Body of pancreas (tissue), 4 donors: Measurements from ENCODE around the gene SLC7A7. TPM values are rescaled to one million over a fixed set of nuclear protein-coding genes. Genes with fewer than 3 reads are reported as not detected.
A peak's percentile ranks its signal among the peaks of the same experiment; 100 is the strongest.

Experiments
- ATAC-seq: fragments of 150-250 bp; one replicate; pipeline ENCODE4 v1.9.1; 2016
- DNase-seq, 4 donors: peaks; one replicate each; pipeline ENCODE4 v3.0.0-alpha.2; 2019
- H3K27ac ChIP-seq, 4 donors: fragments of 200-600 bp; sonication (generic); 1 replicate in 3 of 4; 2 replicates in 1 of 4; pipeline versions ENCODE4 v1.5.1 to v1.6.1; 2016 to 2019; ENCODE audit warnings: mild to moderate bottlenecking in 1 of 4, mixed read lengths in 1 of 4, moderate library complexity in 1 of 4
- H3K27me3 ChIP-seq, 2 donors: fragments of 200-600 bp; sonication (generic); one replicate each; pipeline ENCODE4 v1.6.0; 2016; ENCODE audit warnings: mild to moderate bottlenecking in 1 of 2
- H3K36me3 ChIP-seq, 2 donors: fragments of 200-600 bp; sonication (generic); replicated peaks in 1 of 2; 2 replicates each; pipeline ENCODE4 v1.5.1; 2016; ENCODE audit warnings: low read depth in 2 of 2; ENCODE audit not compliant: insufficient read depth in 1 of 2
- H3K4me1 ChIP-seq: fragments of 200-600 bp; sonication (generic); one replicate; pipeline ENCODE4 v1.6.0; 2016
- H3K4me3 ChIP-seq, 2 donors: fragments of 200-600 bp; sonication (generic); 1 replicate in 1 of 2; 2 replicates in 1 of 2; pipeline ENCODE4 v1.5.1; 2016 to 2019
- H3K9me3 ChIP-seq, 3 donors: fragments of 200-600 bp; sonication (generic); 1 replicate in 2 of 3; 2 replicates in 1 of 3; pipeline ENCODE4 v1.5.1; 2016
- POLR2A ChIP-seq, 3 donors: fragments of 450-650 bp; IDR thresholded peaks; one replicate each; pipeline ENCODE4 v1.6.1; 2016; ENCODE audit warnings: antibody characterized with exemption in 3 of 3, mild to moderate bottlenecking in 2 of 3
- WGBS, 2 donors: methylation state at CpG; one replicate each; pipeline ENCODE4 v1.1.5; 2017; 5-methylcytosine and 5-hydroxymethylcytosine counted together
- intact Hi-C: fragments of 100-400 bp; cut with DNase I; formaldehyde crosslinking; loops from one replicate; pipeline ENCODE4 v1.15.1; 2023
- total RNA-seq, 2 donors: library from RNA; depleted of rRNA; stranded (reverse); fragments of >200 nt; gene quantifications; one replicate each; pipeline ENCODE4 v1.1.0, GENCODE V29; 2016
- TF ChIP-seq, protein P1 (sequence below), 7 experiments: fragments of 450-650 bp in 4 of 7; fragments of 200-600 bp in 3 of 7; sonication (generic) in 3 of 7; IDR thresholded peaks; one replicate each; pipeline ENCODE4 v1.5.1; 2016 to 2019; ENCODE audit warnings: antibody characterized with exemption in 7 of 7

The SLC7A7 gene
- total RNA-seq, 2 donors from 2014 or later, result 6.9 to 16.6 TPM

DNA sequence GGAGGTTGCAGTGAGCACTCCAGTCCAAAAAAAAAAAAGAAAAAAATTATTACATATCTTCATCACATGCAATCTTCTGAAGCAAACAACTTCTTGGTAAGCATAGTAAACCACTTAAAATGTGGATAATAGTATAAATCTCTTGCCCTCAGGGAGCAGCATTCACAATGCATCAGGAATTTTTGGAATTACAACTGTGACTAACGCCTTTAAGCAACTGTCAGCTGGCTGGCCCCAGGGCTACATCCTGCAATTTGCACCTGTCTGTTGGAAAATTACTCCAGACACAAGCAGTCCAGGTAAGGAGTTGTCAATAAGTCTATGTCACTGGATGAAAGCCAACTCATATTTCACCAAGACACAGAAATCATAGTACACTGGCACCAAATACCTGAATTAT lies 5.5 kb upstream of the SLC7A7 start:
- no peak for ATAC-seq

DNA sequence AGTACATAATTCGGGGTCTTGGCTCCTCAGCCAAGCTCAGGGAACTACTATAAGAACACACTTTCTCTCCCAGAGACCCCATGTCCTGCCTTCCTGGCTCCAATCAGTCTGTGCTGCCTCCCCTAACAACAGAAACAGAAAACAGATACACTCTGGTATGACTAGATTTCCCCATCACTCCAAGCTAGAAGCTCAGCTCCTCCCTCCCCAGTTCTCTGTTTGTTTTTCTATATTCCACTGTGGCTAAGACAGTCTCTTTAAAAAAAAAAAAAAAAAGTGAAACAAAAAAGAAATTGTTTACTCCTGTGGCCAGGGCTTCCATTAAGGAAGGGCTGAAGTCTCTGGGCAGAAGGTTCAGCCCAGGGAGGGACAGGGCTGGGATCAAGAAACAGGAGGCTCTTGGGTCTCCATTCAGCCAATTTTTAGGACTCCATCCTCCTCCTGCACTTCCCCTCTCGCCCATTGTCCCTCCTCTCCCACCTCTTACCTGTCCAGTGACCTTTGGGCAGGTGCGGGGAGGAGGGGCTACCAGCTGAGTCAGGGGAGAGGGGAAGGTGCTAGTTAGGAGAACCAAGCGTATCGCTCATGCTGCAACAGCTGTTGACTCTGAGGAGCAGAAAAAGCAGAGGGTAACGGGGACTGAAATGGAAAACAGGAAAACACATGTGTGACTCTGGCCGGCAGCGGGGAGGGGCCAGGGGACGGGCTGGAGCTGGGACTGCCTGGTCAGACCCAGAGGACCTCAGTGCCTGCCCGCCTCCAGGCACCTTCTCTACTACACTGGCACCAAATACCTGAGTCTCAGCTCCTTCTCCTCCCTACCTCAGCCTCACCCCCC lies 4.1 kb upstream of the SLC7A7 start:
- DNase-seq, result peak; percentile 33 to 57 (median 50)
- peak overlapping the region; percentile 68 to 88 (median 82) for H3K27ac ChIP-seq
- 21 to 23% methylated on average over 10 of the region's 10 CpGs for WGBS, 2 donors

More for the DNA sequence above, 5.5 kb upstream of the SLC7A7 start:
- WGBS, 2 donors, result 16 to 57% methylated on average over 1 of the region's 1 CpG
- H3K9me3 ChIP-seq, result no peaks in the 10 kb centered on the region
- TF ChIP-seq, protein P1, sequence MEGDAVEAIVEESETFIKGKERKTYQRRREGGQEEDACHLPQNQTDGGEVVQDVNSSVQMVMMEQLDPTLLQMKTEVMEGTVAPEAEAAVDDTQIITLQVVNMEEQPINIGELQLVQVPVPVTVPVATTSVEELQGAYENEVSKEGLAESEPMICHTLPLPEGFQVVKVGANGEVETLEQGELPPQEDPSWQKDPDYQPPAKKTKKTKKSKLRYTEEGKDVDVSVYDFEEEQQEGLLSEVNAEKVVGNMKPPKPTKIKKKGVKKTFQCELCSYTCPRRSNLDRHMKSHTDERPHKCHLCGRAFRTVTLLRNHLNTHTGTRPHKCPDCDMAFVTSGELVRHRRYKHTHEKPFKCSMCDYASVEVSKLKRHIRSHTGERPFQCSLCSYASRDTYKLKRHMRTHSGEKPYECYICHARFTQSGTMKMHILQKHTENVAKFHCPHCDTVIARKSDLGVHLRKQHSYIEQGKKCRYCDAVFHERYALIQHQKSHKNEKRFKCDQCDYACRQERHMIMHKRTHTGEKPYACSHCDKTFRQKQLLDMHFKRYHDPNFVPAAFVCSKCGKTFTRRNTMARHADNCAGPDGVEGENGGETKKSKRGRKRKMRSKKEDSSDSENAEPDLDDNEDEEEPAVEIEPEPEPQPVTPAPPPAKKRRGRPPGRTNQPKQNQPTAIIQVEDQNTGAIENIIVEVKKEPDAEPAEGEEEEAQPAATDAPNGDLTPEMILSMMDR (IDR thresholded peaks at IDR 0.05), result no peak
- no peak for TF ChIP-seq POLR2A (IDR thresholded peaks at IDR 0.05)
- no peak overlapping the region for H3K4me3 ChIP-seq
- H3K36me3 ChIP-seq, result no peaks in the 10 kb centered on the region
- intact Hi-C loops, result loop anchor here (5.0 kb wide), 1 partner anchor 37 kb away; no protein-coding TSS in a partner anchor
- DNase-seq, result no peak
- H3K4me1 ChIP-seq, result peaks cover 64% of the 10 kb centered on the region
- H3K27ac ChIP-seq, result peak overlapping the region; percentile 43 to 88 (median 82)
- H3K27me3 ChIP-seq, result no peaks in the 10 kb centered on the region

DNA sequence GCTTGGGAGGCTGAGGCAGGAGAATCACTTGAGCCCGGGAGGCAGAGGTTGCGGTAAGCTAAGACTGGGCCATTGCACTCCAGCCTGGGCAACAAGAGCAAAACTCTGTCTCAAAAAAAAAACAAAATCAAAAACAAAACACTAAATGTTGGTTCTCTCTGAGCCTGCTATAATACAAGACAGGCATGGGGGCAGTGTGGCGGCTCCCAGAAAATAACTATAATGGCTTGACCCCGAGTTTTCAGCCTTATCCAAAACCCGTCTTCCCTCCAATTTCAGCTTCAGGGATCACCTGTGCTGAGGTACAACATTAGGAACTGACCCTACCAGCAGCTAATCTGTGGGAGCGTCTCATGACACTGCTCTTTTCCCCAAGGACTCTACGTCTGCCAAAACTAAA lies 862 bp downstream of the SLC7A7 start:
- TF ChIP-seq POLR2A (IDR thresholded peaks at IDR 0.05), result no peak
- TF ChIP-seq, protein P1 (IDR thresholded peaks at IDR 0.05), result no peak
- Histone ChIP-seq H3K9me3 (no peaks in the 10 kb centered on the region), H3K4me3 (no peak overlapping the region), H3K27ac (no peak overlapping the region), H3K27me3 (no peaks in the 10 kb centered on the region), H3K4me1 (peaks cover 26% of the 10 kb centered on the region), H3K36me3 (no peaks in the 10 kb centered on the region)
- DNase-seq, result no peak
- ATAC-seq, result no peak
- intact Hi-C loops, result no loop called here
- 81 to 82% methylated on average over 7 of the region's 7 CpGs for WGBS, 2 donors

More for the DNA sequence above, 4.1 kb upstream of the SLC7A7 start:
- Histone ChIP-seq H3K4me1 (peaks cover 68% of the 10 kb centered on the region), H3K4me3 (no peak overlapping the region), H3K27me3 (no peaks in the 10 kb centered on the region), H3K36me3 (no peaks in the 10 kb centered on the region), H3K9me3 (no peaks in the 10 kb centered on the region)
- intact Hi-C loops, result no loop called here
- peak; percentile 10 for ATAC-seq
- TF ChIP-seq POLR2A (IDR thresholded peaks at IDR 0.05), result peak in 1 of 3 donors; percentile 40
- TF ChIP-seq, protein P1 (IDR thresholded peaks at IDR 0.05), result no peak

DNA sequence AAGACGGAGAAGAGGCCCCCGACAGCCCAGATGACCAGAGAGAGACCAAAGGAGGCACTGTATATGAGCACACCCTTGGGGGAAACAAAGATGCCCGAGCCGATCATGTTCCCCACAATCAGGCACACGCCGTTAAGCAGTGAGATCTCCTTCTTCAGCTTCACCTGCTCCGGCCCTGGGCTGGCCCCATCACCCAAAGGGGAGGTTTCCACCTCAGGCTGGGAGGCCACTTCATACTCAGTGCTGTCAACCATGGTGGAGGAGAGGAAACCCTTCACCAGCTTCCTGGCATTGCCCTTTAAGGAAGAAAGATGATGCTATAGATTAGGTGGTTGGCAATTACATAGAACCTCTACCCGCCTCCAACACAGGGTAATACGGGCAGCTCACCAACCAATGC lies 2.1 kb downstream of the SLC7A7 start:
- Histone ChIP-seq H3K36me3 (no peaks in the 10 kb centered on the region), H3K9me3 (no peaks in the 10 kb centered on the region), H3K27me3 (no peaks in the 10 kb centered on the region), H3K4me1 (peaks cover 21% of the 10 kb centered on the region), H3K4me3 (no peak overlapping the region), H3K27ac (no peak overlapping the region)
- no peak for DNase-seq
- intact Hi-C loops, result no loop called here
- TF ChIP-seq, protein P1 (IDR thresholded peaks at IDR 0.05), result no peak
- no peak for TF ChIP-seq POLR2A (IDR thresholded peaks at IDR 0.05)
- ATAC-seq, result no peak
- 77 to 79% methylated on average over 4 to 9 of the region's 9 CpGs for WGBS, 2 donors
